Stimulated activated naive CD8-positive, alpha-beta T cell treated with anti-CD3 and anti-CD28 coated beads, Interleukin-15, Interleukin-2, amounts not matched to agents 100 ng/mL and 50 ng/mL, for 24 hours (primary cell): ENCODE results near the gene SOX5.
"Not testable (repeated sequence)": the region's sequence is repeated elsewhere in the genome, so short reads cannot be mapped to it uniquely, and the experiment has no call there.

Source experiments
- H3K27ac Mint-ChIP-seq: one replicate; pipeline ENCODE4 v1.8.0; 2021; ENCODE audit warnings: mild to moderate bottlenecking, mixed read lengths
- H3K27me3 Mint-ChIP-seq: one replicate; pipeline ENCODE4 v1.8.0; 2021; ENCODE audit warnings: mixed read lengths
- H3K36me3 Mint-ChIP-seq: one replicate; pipeline ENCODE4 v1.8.0; 2021; ENCODE audit warnings: low read depth, mixed read lengths
- H3K4me1 Mint-ChIP-seq: one replicate; pipeline ENCODE4 v1.8.0; 2021; ENCODE audit warnings: low read depth, mixed read lengths
- H3K4me3 Mint-ChIP-seq: one replicate; pipeline ENCODE4 v1.8.0; 2021; ENCODE audit warnings: mild to moderate bottlenecking, mixed read lengths
- H3K9me3 Mint-ChIP-seq: one replicate; pipeline ENCODE4 v1.8.0; 2021; ENCODE audit warnings: mixed read lengths

SOX5 gene

GRCh38 chr12:23729359-23729758 is 220.1 kb downstream of the SOX5 start:
- H3K9me3 Mint-ChIP-seq = peaks cover 9% of the 10 kb centered on the region
- H3K36me3 Mint-ChIP-seq = no peaks in the 10 kb centered on the region
- no peak overlapping the region for H3K27ac Mint-ChIP-seq
- H3K27me3 Mint-ChIP-seq = no peaks in the 10 kb centered on the region
- no peaks in the 10 kb centered on the region for H3K4me1 Mint-ChIP-seq
- H3K4me3 Mint-ChIP-seq = no peak overlapping the region

- H3K36me3 Mint-ChIP-seq = no peaks in the 10 kb centered on the region
- H3K9me3 Mint-ChIP-seq = peaks cover 9% of the 10 kb centered on the region
- no peak overlapping the region for H3K4me3 Mint-ChIP-seq
- no peaks in the 10 kb centered on the region for H3K4me1 Mint-ChIP-seq
- no peak overlapping the region for H3K27ac Mint-ChIP-seq
- H3K27me3 Mint-ChIP-seq = no peaks in the 10 kb centered on the region
Measured at GRCh38 chr12:23726646-23727045, 222.8 kb downstream of the SOX5 start.

GRCh38 chr12:23722655-23723054 is 226.8 kb downstream of the SOX5 start:
- no peak overlapping the region for H3K4me3 Mint-ChIP-seq
- H3K27ac Mint-ChIP-seq = no peak overlapping the region
- H3K36me3 Mint-ChIP-seq = no peaks in the 10 kb centered on the region
- peaks cover 9% of the 10 kb centered on the region for H3K9me3 Mint-ChIP-seq
- no peaks in the 10 kb centered on the region for H3K4me1 Mint-ChIP-seq
- no peaks in the 10 kb centered on the region for H3K27me3 Mint-ChIP-seq

GRCh38 chr12:23721268-23721667 is 228.2 kb downstream of the SOX5 start:
- H3K27me3 Mint-ChIP-seq = no peaks in the 10 kb centered on the region
- H3K9me3 Mint-ChIP-seq = peaks cover 13% of the 10 kb centered on the region
- H3K27ac Mint-ChIP-seq = no peak overlapping the region
- H3K36me3 Mint-ChIP-seq = no peaks in the 10 kb centered on the region
- no peak overlapping the region for H3K4me3 Mint-ChIP-seq
- no peaks in the 10 kb centered on the region for H3K4me1 Mint-ChIP-seq

GRCh38 chr12:23719493-23719892 is 230.0 kb downstream of the SOX5 start:
- Mint-ChIP-seq H3K9me3 (peaks cover 4% of the 10 kb centered on the region), H3K27ac (no peak overlapping the region), H3K4me1 (no peaks in the 10 kb centered on the region), H3K36me3 (no peaks in the 10 kb centered on the region), H3K4me3 (no peak overlapping the region), H3K27me3 (no peaks in the 10 kb centered on the region)

- not testable (repeated sequence) for H3K9me3 Mint-ChIP-seq, H3K27me3 Mint-ChIP-seq, H3K4me3 Mint-ChIP-seq, H3K4me1 Mint-ChIP-seq, H3K27ac Mint-ChIP-seq, H3K36me3 Mint-ChIP-seq
Measured at GRCh38 chr12:23710361-23710760, 239.1 kb downstream of the SOX5 start.

- H3K9me3 Mint-ChIP-seq = peaks cover 4% of the 10 kb centered on the region
- no peaks in the 10 kb centered on the region for H3K4me1 Mint-ChIP-seq
- H3K36me3 Mint-ChIP-seq = no peaks in the 10 kb centered on the region
- H3K27me3 Mint-ChIP-seq = no peaks in the 10 kb centered on the region
- H3K4me3 Mint-ChIP-seq = no peak overlapping the region
- no peak overlapping the region for H3K27ac Mint-ChIP-seq
Measured at GRCh38 chr12:23708185-23708837, 241.2 kb downstream of the SOX5 start.

GRCh38 chr12:23707270-23707669 is 242.2 kb downstream of the SOX5 start:
- no peaks in the 10 kb centered on the region for H3K36me3 Mint-ChIP-seq
- no peaks in the 10 kb centered on the region for H3K4me1 Mint-ChIP-seq
- no peak overlapping the region for H3K27ac Mint-ChIP-seq
- no peaks in the 10 kb centered on the region for H3K27me3 Mint-ChIP-seq
- H3K4me3 Mint-ChIP-seq = no peak overlapping the region
- peaks cover 4% of the 10 kb centered on the region for H3K9me3 Mint-ChIP-seq

GRCh38 chr12:23704992-23705943 is 244.2 kb downstream of the SOX5 start:
- H3K27ac Mint-ChIP-seq = no peak overlapping the region
- H3K9me3 Mint-ChIP-seq = peaks cover 4% of the 10 kb centered on the region
- no peaks in the 10 kb centered on the region for H3K27me3 Mint-ChIP-seq
- no peaks in the 10 kb centered on the region for H3K36me3 Mint-ChIP-seq
- H3K4me1 Mint-ChIP-seq = no peaks in the 10 kb centered on the region
- H3K4me3 Mint-ChIP-seq = no peak overlapping the region

GRCh38 chr12:23703051-23703450 is 246.4 kb downstream of the SOX5 start:
- no peaks in the 10 kb centered on the region for H3K4me1 Mint-ChIP-seq
- H3K27ac Mint-ChIP-seq = no peak overlapping the region
- no peak overlapping the region for H3K4me3 Mint-ChIP-seq
- H3K27me3 Mint-ChIP-seq = no peaks in the 10 kb centered on the region
- no peaks in the 10 kb centered on the region for H3K36me3 Mint-ChIP-seq
- H3K9me3 Mint-ChIP-seq = no peaks in the 10 kb centered on the region

- Mint-ChIP-seq H3K36me3 (no peaks in the 10 kb centered on the region), H3K27me3 (no peaks in the 10 kb centered on the region), H3K27ac (no peak overlapping the region), H3K9me3 (no peaks in the 10 kb centered on the region), H3K4me3 (no peak overlapping the region), H3K4me1 (no peaks in the 10 kb centered on the region)
Measured at GRCh38 chr12:23699031-23699430, 250.4 kb downstream of the SOX5 start.

GRCh38 chr12:23694920-23695319 is 254.6 kb downstream of the SOX5 start:
- Mint-ChIP-seq H3K36me3 (no peaks in the 10 kb centered on the region), H3K27me3 (no peaks in the 10 kb centered on the region), H3K4me3 (no peak overlapping the region), H3K27ac (no peak overlapping the region), H3K9me3 (no peaks in the 10 kb centered on the region), H3K4me1 (no peaks in the 10 kb centered on the region)

GRCh38 chr12:23694307-23694706 is 255.2 kb downstream of the SOX5 start:
- no peak overlapping the region for H3K27ac Mint-ChIP-seq
- no peaks in the 10 kb centered on the region for H3K9me3 Mint-ChIP-seq
- H3K4me3 Mint-ChIP-seq = no peak overlapping the region
- H3K36me3 Mint-ChIP-seq = no peaks in the 10 kb centered on the region
- H3K4me1 Mint-ChIP-seq = no peaks in the 10 kb centered on the region
- H3K27me3 Mint-ChIP-seq = no peaks in the 10 kb centered on the region

GRCh38 chr12:23687947-23688346 is 261.5 kb downstream of the SOX5 start:
- H3K4me3 Mint-ChIP-seq = no peak overlapping the region
- no peak overlapping the region for H3K27ac Mint-ChIP-seq
- no peaks in the 10 kb centered on the region for H3K27me3 Mint-ChIP-seq
- H3K4me1 Mint-ChIP-seq = no peaks in the 10 kb centered on the region
- no peaks in the 10 kb centered on the region for H3K9me3 Mint-ChIP-seq
- no peaks in the 10 kb centered on the region for H3K36me3 Mint-ChIP-seq

GRCh38 chr12:23686095-23686494 is 263.4 kb downstream of the SOX5 start:
- Mint-ChIP-seq H3K4me3 (no peak overlapping the region), H3K36me3 (no peaks in the 10 kb centered on the region), H3K9me3 (no peaks in the 10 kb centered on the region), H3K27ac (no peak overlapping the region), H3K4me1 (no peaks in the 10 kb centered on the region), H3K27me3 (no peaks in the 10 kb centered on the region)
